Loucy (cell line): ENCODE results near the gene TMTC2.

ENCODE experiments used
- H2AFZ ChIP-seq: fragments of 200-600 bp; sonication (generic); 2 replicates; pipeline ENCODE4 v1.6.0; 2016; ENCODE audit warnings: antibody characterized with exemption, mild to moderate bottlenecking, low read length, moderate library complexity
- H3F3A ChIP-seq: fragments of 200-600 bp; 2 replicates; pipeline ENCODE4 v1.6.0; 2016; ENCODE audit warnings: antibody characterized with exemption, low read depth, mild to moderate bottlenecking
- H3K27me3 ChIP-seq: fragments of 200-600 bp; sonication (generic); 2 replicates; pipeline ENCODE4 v1.6.1; 2014; ENCODE audit warnings: low read length, mild to moderate bottlenecking; ENCODE audit not compliant: insufficient read depth, poor library complexity, severe bottlenecking
- H3K36me3 ChIP-seq: fragments of 200-600 bp; sonication (generic); 2 replicates; pipeline ENCODE4 v1.6.1; 2016; ENCODE audit warnings: low read length; ENCODE audit not compliant: insufficient read depth
- H3K4me1 ChIP-seq: fragments of 200-600 bp; sonication (generic); 2 replicates; pipeline ENCODE4 v1.5.1; 2014; ENCODE audit warnings: low read length, mild to moderate bottlenecking; ENCODE audit not compliant: insufficient read depth, poor library complexity, severe bottlenecking
- H3K4me2 ChIP-seq: fragments of 200-600 bp; sonication (generic); 2 replicates; pipeline ENCODE4 v1.6.0; 2014; ENCODE audit warnings: antibody characterized with exemption, low read length, low read depth, mild to moderate bottlenecking; ENCODE audit not compliant: poor library complexity, severe bottlenecking
- H3K4me3 ChIP-seq: fragments of 200-600 bp; sonication (generic); 2 replicates; pipeline ENCODE4 v1.5.1; 2014; ENCODE audit warnings: low read length, mild to moderate bottlenecking, mixed read lengths; ENCODE audit not compliant: poor library complexity, severe bottlenecking
- H3K79me2 ChIP-seq: fragments of 200-600 bp; sonication (generic); 2 replicates; pipeline ENCODE4 v1.6.1; 2014; ENCODE audit warnings: low read length; ENCODE audit not compliant: insufficient read depth
- H3K9ac ChIP-seq: fragments of 200-600 bp; sonication (generic); 2 replicates; pipeline ENCODE4 v1.6.0; 2014; ENCODE audit warnings: mild to moderate bottlenecking, low read depth, low read length, moderate library complexity; ENCODE audit not compliant: poor library complexity, severe bottlenecking
- H3K9me2 ChIP-seq: fragments of 200-600 bp; sonication (generic); replicated peaks from 2 replicates; pipeline ENCODE4 v1.6.1; 2016; ENCODE audit warnings: low read depth, low read length, mixed read lengths
- H3K9me3 ChIP-seq: fragments of 200-600 bp; sonication (generic); 2 replicates; pipeline ENCODE4 v1.6.1; 2014; ENCODE audit warnings: mild to moderate bottlenecking, antibody characterized with exemption, low read length, low read depth; ENCODE audit not compliant: insufficient read depth
- H4K20me1 ChIP-seq: fragments of 200-600 bp; sonication (generic); 2 replicates; pipeline ENCODE4 v1.6.0; 2014; ENCODE audit warnings: antibody characterized with exemption, low read length, mild to moderate bottlenecking; ENCODE audit not compliant: insufficient read depth, poor library complexity, severe bottlenecking
- EZH2phosphoT487 ChIP-seq: fragments of 200-600 bp; IDR thresholded peaks from 2 replicates; pipeline ENCODE4 v1.6.1; 2018; ENCODE audit warnings: antibody characterized with exemption, mild to moderate bottlenecking, moderate library complexity, borderline replicate concordance
- TF ChIP-seq, protein P1 (sequence below): fragments of 200-600 bp; sonication (generic); conservative IDR thresholded peaks from 2 replicates; pipeline ENCODE4 v1.5.1; 2014; ENCODE audit warnings: mild to moderate bottlenecking, antibody characterized with exemption, low read length

Gene TMTC2

DNA sequence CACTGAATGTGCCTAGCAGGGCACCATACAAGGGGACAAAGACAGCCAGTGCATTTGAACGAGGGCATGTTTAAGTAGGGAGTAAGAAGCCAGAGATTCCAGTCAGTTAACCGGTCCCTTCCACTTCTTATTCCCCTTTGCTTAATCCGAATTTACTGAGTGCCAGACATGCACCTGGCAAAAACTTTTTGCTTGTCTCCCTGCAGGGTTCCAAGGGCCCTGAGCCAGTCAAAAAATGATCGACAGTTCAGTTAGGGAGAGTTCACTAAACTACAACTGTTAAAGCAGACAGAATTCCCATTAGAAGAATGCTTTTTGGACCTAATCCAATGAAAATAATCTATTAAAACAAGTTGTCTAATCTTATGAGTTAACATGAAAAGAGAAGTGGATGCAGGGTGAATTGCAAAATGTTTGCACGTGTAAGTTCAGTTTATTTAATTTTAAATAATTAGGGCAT is 193.8 kb downstream of the TMTC2 start:
- no peak overlapping the region for H3K4me3 ChIP-seq
- no peaks in the 10 kb centered on the region for H3K4me1 ChIP-seq
- no peaks in the 10 kb centered on the region for H4K20me1 ChIP-seq
- TF ChIP-seq, protein P1, sequence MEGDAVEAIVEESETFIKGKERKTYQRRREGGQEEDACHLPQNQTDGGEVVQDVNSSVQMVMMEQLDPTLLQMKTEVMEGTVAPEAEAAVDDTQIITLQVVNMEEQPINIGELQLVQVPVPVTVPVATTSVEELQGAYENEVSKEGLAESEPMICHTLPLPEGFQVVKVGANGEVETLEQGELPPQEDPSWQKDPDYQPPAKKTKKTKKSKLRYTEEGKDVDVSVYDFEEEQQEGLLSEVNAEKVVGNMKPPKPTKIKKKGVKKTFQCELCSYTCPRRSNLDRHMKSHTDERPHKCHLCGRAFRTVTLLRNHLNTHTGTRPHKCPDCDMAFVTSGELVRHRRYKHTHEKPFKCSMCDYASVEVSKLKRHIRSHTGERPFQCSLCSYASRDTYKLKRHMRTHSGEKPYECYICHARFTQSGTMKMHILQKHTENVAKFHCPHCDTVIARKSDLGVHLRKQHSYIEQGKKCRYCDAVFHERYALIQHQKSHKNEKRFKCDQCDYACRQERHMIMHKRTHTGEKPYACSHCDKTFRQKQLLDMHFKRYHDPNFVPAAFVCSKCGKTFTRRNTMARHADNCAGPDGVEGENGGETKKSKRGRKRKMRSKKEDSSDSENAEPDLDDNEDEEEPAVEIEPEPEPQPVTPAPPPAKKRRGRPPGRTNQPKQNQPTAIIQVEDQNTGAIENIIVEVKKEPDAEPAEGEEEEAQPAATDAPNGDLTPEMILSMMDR = no peak
- no peaks in the 10 kb centered on the region for H3F3A ChIP-seq
- H3K27me3 ChIP-seq = no peaks in the 10 kb centered on the region
- H3K9me2 ChIP-seq = no peaks in the 10 kb centered on the region
- no peak overlapping the region for H3K4me2 ChIP-seq
- H3K9ac ChIP-seq = no peak overlapping the region
- H3K9me3 ChIP-seq = no peaks in the 10 kb centered on the region
- H2AFZ ChIP-seq = no peak overlapping the region
- no peaks in the 10 kb centered on the region for H3K36me3 ChIP-seq
- no peaks in the 10 kb centered on the region for H3K79me2 ChIP-seq

DNA sequence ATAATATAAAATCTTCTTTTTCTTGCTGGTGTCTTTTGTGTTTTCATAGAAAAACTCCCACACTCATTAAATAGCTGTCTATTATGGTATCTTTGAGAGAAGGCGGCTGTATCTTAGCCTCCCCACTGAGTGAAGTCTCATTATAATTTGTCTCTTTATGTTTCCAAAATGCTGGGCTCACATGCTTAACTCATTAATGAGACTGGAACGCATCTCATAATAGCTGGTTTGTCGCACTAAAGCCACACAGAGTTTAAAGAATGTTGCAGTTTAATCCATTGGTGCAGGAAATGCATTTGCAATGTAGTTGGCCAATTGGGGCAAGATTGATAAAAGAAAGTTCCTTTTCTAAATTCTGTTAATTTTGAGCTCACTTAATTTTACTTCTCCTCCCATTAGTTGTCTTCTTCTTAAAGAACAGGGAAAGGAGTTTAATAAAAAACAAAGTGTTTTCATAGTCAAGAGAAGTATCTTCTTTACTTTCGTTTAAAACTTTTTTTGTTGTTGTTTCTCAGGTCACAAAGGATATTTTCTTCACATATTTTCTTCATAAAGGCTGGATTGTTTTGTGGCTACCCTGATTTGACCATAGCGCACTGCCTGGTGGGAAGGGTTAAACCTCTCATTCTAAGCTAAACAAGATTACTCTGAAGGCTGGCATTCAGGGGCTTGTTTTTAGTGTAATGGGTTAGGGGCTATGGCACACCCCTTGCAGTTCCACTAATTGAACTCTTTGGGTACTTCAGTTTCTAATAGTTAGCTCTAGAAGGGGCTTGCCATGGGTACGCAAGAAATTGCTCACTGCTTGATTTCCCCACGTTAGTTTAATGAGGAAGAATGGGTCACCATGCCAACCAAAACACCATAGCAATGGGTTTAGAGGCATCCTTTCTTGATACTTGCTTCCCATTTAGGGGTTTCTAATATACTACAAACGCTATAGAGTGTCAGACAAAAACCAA is 197.0 kb downstream of the TMTC2 start:
- Histone ChIP-seq H2AFZ (no peak overlapping the region), H4K20me1 (no peaks in the 10 kb centered on the region), H3K9me2 (no peaks in the 10 kb centered on the region), H3K27me3 (no peaks in the 10 kb centered on the region), H3K4me1 (no peaks in the 10 kb centered on the region), H3F3A (no peaks in the 10 kb centered on the region), H3K4me2 (no peak overlapping the region), H3K79me2 (no peaks in the 10 kb centered on the region), H3K4me3 (no peak overlapping the region), H3K9me3 (no peaks in the 10 kb centered on the region), H3K9ac (no peak overlapping the region), H3K36me3 (no peaks in the 10 kb centered on the region)
- TF ChIP-seq EZH2phosphoT487 = no peak

DNA sequence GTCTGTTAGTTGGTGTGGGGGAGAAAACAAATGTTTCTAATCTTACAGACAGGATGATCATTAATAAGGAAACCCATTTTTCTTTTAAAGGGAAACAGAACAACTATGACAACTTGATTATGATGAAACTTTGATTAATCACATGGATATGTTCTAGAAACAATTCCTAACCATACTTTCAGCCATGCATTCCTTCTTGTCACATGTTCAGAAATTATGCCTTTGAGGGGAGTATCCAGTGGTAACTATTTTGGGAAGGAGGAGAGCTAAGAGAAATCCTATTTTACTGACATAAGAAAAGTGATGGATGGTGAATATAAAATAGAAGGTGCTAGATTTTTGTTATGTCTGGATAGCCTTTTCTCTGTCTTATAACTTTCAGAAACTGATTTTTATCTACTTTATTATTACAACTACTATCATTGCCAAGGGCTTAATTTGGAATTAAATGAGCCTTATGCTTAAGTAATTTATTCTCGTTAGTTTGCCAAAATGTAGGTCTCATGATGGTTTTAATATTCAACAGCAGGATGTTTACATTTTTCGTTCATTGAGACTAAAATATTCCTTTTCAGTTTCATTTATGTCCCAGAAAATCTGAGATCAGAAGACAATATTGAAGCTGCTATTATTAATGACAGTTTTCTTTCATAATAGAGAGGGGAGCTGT is 200.1 kb downstream of the TMTC2 start:
- no peaks in the 10 kb centered on the region for H3K9me2 ChIP-seq
- no peaks in the 10 kb centered on the region for H3K27me3 ChIP-seq
- no peak overlapping the region for H3K4me2 ChIP-seq
- H3F3A ChIP-seq = no peaks in the 10 kb centered on the region
- H3K4me1 ChIP-seq = no peaks in the 10 kb centered on the region
- H3K9me3 ChIP-seq = no peaks in the 10 kb centered on the region
- no peak overlapping the region for H3K9ac ChIP-seq
- H3K4me3 ChIP-seq = no peak overlapping the region
- no peaks in the 10 kb centered on the region for H4K20me1 ChIP-seq
- no peaks in the 10 kb centered on the region for H3K36me3 ChIP-seq
- H3K79me2 ChIP-seq = no peaks in the 10 kb centered on the region
- TF ChIP-seq EZH2phosphoT487 = no peak
- TF ChIP-seq, protein P1 = no peak
- no peak overlapping the region for H2AFZ ChIP-seq
